SW 1271 (cell line): ENCODE measurements around the gene UMAD1.

Experiments
- DNase-seq, 2 experiments: peaks; one replicate each; lab custom pipeline; 2025; lab: John Stamatoyannopoulos, UW

The UMAD1 gene

DNA sequence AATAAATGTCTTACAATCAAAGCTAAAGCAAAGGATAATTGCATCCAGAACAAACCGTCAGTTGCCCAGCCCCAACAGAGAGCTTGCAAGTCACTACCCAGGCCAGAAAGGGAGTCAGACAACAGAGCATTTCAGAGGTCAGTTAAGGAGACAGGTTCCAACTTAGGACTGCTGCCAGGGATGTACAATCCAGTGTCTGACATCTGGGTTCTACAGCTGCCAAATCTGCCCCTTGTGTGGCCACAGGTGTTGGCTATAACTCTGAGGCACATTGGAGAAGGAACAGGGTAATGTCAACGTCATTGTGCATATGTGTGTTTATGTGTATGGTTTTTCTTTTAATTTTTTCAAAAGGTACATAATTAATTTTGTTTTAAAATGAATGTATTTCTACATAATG is 242.8 kb downstream of the UMAD1 start:
- no peak for DNase-seq

DNA sequence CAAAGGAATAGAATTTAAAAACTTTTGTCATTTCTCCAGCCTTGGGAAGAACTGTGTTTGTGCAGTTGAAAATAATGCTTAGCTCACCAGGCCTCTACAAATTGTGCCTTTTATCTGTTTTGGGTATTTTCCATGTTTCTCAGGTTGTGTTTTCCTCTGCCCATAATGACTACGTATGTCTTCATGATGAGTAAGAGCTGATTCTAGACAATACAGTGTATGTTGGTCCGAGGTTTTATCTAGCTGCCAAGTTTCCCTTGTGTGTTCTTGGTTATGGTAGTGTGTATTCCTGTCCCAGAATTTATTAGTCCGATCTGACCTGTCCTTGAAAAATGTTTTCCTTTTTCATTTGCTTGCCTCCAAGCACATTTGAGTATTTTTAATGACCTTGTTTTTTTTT is 244.3 kb downstream of the UMAD1 start:
- no peak for DNase-seq

DNA sequence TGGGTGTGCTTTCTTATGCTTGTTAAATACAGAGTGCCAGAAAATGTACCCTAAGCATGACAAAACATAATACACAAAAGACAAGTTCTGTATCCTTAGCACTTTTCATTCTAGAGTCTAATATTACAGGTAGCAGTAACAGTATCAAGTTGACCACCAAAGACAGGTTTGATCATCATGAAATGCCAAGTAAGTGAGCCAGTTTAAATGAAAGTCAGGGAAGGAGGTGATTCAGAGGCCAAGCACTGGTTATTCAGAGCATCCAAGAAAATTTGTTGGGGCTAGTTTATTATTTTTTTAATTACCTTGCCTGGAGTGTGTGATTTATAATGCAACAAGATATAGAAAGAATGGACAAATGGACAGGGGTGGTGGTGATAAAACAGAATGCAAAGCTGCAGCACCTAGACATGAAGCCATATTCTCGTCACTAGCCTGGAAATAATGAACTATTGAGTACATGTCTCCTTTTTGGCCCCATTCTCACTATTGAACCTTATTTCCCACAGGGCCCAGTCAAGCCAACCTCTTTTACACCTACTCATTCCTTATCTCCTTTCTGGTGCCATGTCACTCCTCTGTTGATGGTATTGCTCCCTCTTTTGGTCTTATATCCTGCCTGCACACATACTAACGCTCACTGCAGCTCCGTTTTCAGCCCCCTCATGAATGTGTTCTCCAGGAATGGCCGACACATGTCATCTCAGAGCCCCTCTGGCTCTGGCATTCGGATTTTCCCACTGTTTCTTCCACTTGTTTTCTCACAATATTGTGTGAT is 249.4 kb downstream of the UMAD1 start:
- DNase-seq: no peak

DNA sequence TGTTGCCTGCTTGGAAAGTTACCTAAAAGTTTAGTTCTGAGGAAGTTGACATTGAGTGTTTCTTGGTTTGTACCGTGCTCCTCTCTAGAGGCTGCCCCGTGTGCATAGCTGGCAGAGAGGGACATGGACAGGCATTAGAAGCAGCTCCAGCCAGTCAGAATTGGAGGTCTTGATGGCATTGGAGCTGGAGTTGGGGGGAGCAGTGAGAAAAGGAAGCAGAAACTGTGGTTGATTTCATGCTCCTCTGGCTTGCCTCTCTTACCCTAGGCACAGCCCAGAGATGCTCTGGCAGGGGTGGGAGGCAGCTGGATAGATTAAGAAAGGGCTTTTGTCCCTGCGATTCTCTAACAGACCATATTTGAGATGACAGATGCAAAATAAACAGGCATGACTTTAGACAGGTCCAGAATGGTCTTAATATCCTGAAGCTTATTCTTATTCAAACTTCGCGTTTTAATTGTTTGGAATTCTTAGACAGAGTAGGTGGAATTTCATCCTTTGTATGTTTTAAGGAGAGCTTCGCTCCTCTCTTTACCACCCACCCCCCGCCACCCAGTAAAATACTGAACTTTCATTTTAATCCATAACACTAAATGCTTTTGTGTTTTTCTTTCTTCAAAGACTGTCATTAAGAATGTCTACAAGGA is 254.6 kb downstream of the UMAD1 start:
- DNase-seq: no peak

DNA sequence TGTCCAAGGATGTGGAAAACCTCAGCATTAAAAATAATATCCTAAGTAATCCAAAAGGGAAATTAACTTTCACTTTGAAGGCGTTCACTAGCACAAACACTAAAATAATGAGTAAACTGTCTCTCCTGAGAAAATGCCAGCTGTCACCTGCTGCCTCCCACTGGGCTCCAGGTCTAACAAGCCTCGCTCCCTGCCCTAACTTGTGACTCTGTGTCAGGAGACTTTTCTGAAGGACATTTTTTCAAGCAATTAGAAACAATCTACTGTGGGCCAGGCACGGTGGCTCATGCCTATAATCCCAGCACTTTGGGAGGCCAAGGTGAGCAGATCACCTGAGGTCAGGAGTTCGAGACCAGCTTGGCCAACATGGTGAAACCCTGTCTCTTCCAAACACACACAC is 255.2 kb downstream of the UMAD1 start:
- DNase-seq: no peak

DNA sequence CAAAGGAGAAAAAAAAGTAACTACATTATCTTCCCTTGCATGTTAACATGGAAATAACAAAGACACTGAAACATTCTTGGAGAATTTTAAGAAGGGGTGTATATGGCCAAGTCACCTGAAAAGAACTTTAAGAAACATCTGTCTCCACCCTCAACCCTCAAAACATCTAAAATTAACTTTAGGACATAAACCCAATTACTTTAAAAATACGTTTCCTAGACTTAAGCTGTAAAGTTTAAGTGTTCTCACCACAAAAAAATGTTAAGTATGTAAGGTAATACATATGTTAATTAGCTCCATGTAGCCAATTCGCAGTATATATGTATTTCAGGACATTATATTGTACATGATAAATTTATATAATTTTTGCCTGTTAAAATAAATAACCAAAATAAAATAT is 257.0 kb downstream of the UMAD1 start:
- no peak for DNase-seq

DNA sequence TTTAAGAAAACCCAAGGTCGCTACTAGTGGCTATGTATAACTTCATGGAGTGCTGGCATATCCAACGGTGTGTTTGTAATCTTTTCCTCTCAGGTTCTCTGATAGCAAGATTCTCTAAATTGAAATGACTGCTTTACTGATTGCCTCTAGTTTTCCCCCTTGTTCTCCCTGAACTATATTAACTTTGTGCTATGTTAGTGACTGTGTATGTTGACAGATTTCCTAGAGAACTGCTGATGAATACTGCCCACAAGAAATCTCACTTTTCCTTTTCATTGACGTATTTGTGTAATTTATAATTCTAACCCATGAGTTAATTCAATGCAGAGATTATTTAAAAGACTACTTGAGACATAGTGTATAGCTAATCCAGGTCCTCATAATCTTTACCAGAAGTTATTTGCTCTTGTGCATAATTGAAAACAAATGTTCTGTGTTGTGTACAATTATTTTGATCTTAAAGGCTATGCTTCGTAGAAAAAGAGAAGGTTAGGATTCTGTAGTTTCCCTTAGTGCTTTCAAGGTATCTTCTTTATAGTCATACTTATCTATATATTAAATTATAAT is 257.5 kb downstream of the UMAD1 start:
- no peak for DNase-seq

DNA sequence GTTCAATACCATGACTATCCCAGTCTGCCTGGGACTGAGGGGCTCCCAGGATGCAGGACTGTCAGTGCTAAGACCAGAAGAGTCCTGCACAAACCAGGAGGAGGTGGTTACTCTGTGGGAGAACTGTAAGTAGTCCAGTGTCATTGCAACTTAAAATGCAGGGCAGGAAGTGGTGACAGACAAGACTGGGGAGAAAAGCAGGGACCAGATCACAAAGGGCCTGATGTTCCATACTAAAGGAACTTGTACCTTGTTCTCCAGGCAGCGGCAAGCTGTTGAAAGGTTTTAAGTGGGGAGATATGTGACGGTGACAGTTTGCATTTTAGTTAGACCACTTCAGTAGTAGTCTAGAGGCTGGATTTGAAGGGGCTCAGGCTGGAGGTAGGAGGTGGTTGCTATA is 262.3 kb downstream of the UMAD1 start:
- DNase-seq: no peak

DNA sequence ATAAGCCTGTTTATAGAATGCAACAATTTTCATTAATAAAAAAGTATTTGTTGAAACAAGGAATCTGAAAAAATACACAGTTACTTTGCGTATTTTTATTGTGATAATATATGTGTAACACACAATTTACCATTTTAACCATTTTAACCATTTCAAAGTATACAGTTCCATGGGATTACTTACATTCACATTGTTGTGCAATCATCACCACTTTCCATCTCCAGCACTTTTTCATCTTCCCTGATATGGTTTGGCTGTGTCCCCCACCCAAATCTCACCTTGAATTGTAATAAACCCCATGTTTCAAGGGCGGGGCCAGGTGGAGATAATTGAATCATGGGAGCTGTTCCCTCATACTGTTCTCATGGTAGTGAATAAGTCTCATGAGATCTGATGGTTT is 266.8 kb downstream of the UMAD1 start:
- no peak for DNase-seq

DNA sequence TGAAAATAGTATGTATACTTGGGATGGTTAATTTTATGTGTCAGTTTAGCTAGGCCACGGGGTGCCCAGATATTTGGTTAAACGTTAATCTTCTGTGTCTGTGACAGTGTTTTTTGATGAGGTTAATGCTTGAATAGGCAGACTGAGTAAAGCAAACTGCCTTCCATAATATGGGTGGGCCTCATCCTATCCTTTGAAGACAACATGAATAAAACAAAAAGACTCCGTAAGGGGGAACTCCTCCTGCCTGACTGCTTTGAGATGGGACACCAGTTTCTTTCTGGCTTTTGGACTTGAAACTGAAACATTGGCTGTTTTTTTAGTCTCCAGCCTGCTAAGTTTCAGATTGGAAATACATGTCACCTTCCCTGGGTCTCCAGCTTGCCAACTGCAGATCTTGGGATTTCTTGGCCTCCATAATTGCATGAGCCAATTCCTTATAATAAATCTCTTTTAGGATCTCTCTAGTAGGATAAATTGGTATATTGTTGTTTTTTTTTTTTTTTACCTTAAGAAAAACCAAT is 268.1 kb downstream of the UMAD1 start:
- no peak for DNase-seq

DNA sequence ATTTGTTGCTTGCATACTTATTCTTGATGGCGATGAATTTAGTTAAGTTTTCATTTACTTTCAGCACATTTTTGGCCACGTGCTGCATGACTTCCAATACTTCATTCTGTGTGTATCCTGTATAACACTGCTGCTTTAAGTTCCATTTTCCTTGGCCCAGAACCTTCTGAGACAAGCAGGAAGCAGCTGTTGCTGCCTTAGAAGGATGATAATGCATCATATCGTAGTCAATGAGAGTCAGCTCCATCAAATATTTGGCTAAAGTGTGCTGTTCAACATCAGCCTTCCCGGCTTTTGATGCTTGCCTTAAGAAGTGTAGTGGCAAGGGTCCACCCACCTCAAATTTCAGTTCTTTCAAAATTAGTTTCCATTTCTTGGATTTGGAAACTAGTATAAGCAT is 268.8 kb downstream of the UMAD1 start:
- DNase-seq: no peak

DNA sequence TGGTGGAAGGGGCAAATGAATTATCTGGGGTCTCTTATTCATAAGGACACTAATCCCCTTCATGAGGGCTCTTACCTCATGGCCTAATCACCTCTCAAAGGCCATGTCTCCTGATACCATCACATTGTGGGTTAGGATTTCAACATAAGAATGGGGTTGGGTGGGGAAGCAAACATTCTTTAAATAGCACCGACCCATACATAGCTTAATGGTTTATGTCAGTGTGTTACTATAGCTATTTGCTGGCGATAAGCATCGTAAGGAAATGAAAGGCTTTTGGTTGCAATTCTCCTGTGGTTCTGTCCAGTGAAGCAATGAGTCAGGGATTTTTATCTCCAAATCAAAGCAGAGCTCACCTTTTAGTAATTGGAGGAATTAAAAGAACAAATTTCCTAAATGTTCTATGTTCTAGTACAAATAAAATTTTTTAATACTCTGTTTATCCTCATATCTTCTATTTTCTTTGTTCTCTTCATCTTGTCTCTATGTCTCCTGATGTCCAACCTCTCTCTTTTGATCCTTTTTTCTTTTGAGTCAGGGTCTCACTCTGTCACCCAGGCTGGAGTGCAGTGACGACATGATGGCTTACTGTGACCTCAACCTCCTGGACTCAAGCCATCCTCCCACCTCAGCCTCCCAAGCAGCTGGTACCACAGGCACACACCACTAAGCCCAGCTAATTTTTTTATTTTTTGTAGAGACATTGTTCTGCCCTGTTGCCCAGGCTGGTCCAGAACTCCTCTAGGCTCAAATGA is 271.0 kb downstream of the UMAD1 start:
- DNase-seq: no peak

DNA sequence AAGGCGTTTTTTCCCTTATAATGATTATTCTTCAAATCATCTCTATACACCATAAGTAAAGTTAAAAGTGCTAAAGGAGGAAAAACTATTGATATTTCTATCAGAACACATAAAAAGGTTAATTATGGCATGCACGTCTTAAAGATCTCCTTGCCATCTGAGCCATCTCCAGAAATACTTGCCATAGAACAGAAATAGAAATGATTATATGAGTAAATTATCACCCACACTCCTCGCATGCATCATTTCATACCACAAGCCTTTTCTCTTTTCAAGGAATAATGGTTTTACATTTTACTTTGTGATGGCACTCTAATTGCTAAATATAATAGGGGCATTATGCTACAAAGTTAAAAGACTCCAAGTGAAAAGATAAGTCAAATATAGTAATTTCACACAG is 272.4 kb downstream of the UMAD1 start:
- no peak for DNase-seq

DNA sequence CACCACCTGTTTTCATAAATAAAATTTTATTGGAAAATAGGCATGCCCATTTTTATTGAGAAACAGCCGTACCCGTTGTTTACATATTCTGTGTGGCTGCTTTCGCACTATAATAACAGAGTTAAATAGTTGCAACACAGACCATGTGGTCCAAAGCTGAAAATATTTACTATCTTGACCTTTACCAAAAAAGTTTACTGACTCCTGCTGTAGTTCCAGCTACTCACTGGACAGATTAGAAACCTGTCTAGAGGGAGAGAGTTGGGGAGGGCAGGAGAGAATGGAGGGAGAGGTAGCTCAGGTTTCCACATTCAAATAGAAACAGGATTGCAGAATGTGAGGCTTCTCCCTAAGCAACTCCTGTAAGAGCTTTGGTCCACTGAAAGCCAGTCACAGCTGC is 273.0 kb downstream of the UMAD1 start:
- no peak for DNase-seq

DNA sequence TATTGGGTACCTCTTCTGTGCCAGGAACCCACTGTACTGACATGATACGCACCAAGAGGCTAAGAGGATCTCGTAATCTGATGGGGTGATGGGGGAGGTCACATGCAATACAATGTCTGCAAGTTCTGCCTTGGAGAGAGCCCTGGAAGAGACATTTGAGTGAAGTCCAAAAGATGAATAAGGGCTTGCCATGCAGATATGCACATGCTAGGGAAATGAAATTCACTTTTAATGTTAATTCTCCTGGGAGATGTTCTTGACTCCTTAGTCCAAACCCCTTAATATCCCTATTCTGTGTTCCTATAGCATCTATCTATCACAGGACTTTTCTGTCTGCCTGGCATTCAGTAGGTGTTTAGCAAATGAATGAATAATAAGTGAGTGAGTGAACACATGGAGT is 274.0 kb downstream of the UMAD1 start:
- DNase-seq: no peak

DNA sequence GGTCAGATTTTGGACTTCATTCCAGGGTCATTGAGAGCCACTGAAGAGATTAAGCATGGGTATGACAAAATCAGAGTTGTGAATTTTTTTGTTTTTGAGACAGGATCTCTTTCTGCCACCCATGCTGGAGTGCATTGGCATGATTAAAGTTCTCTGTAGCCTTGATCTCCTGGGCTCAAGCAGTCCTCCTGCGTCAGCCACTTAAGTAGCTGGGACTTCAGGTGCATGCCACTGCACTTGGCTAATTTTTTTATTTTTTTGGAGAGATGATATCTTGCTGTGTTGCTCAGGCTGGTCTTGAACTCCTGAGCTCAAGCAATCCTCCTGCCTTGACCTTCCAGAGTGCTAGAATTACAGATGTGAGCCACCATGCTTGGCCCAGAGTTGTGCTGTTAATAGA is 275.5 kb downstream of the UMAD1 start:
- DNase-seq: no peak

DNA sequence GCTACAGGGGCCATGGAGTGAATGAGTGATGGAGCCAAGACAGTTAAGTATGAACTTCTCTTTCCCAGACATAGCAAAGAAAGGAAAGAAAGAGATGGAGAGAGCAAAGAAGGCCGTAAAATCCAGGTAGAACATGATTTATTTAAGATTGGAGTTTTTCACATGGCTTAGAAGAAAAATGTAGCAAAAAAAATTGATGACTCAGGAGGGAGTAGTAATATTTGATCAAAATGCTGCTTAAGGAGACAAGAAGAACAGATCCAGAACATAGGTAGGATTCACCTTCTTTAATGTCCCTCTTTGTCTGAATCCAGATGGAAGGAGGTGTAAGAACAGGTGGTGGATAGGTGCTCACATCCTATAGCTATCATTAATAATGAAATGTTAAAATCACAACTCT is 277.0 kb downstream of the UMAD1 start:
- DNase-seq: no peak

DNA sequence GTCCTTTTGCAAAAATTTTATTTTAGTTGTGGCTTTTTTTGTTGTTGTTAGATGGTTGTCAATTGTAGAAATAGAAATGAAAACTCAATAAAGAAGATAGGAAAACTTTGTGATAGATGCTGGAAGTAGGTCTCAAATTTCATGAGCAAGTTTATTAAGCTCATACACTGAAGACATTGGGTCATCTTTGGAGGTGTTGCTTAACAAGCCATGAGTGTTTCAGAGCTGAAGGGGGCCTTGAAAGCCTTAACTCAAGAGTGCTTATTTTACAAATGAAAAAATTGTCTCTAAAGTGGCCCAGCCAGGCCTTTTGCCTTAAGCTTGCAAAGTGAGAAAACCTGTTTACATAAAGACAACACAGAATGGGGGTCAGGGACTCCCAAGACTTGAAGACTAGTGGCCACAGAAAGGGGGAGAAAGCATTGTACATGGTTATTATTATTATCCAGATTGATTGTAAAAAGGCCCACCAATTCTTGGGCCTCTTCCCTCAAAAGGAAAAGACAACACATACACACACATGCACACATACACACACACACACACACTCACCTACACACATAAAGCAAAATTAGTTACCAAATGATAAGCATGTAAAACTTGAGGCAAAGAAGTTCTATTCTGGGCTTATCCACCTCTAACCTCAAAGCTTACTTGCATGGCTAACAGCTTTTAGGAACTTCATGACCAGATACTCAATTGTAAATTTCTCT is 278.3 kb downstream of the UMAD1 start:
- DNase-seq: no peak

DNA sequence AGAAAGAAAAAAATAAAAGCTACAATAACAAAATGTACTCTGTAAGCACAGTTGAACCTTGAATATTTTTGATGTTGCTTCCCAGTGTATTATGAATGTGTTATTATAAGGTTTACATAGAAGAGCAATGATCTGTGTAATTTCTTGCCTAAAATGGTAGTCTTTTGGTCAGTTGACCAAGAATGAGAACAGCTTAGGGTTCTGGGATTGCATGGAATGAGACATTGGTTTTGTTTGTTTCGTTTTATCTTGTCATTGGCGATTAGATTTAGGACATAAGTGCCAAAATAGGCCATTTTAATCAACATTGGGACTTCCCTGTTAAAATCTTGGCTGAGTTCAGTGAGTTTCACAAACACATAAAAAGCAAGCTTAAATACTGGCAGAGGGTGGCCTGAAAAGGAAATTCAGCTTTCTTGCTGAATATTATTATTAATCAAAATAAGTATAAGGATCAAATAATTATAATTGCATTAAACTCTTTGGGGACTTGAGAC is 278.9 kb downstream of the UMAD1 start:
- no peak for DNase-seq

DNA sequence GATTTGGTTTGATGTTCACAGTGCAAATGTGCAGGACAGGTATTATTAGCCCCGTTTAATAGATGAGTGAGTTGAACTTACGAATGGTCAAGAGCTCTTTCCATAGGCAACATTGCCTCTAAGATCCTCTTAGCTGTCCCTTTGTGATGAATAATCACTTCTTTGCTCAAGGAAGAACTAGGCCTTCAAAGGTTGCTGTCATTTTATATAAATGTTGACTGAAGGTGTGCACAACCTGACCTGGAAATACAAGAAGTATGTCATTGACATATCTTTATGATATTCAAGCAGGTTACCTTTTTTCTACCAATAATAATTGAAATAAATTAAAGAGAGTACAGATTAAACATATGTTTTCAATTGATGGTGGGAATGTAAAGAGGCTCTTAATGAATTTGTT is 279.5 kb downstream of the UMAD1 start:
- no peak for DNase-seq

DNA sequence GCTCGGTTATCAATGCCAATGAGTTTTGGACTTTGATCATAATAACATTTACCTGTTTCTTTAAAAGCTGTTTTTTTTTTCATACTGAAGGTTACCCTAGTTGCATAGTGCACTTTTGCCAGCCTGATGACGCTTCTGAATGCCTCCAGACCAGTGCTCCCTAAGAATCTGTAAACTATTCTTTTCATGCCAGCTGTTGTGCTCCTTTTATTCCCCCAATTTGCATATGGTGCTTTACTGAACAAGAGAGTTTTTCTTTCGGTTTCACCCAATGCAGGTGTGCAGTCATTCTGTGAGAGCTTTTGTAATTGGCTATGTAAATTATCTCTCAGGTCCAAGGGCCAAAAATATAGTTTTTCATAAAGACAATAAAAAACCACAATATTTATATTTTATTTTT is 279.9 kb downstream of the UMAD1 start:
- no peak for DNase-seq

DNA sequence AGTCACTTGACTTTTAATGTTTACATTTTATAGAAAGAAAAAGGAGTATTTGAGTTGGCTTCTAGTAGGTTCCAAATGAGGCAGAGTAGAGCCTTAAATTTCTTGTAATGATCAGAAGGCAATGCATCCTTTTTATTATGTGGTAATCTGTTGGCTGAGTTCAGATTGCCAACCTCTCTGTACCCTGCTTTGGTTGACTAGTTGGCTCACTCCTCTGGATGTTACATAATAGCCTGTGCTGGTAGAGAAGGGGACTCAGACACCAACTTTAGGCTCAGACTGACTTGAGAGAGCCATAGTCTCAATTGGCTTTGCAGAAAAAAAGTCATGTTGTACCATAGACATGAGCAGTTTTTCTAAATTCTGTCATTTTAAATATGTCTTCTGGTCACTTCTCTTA is 281.3 kb downstream of the UMAD1 start:
- DNase-seq: no peak
